Esophagus squamous epithelium (tissue), 5 donors: ENCODE results near the gene PEAK1. TPM values are rescaled to one million over a fixed set of nuclear protein-coding genes. Genes with fewer than 3 reads are reported as not detected.

Source experiments
- DNase-seq: peaks from one replicate; lab custom pipeline; 2025; lab: John Stamatoyannopoulos, UW
- H3K27ac ChIP-seq, 4 donors: fragments of 200-600 bp; sonication (generic); one replicate each; pipeline ENCODE4 v1.5.1; 2016 to 2019; ENCODE audit warnings: mild to moderate bottlenecking in 1 of 4
- H3K27me3 ChIP-seq, 4 donors: fragments of 200-600 bp; sonication (generic); 1 replicate in 3 of 4; 2 replicates in 1 of 4; pipeline versions ENCODE4 v1.5.1 to v1.6.0; 2017 to 2021; ENCODE audit warnings: antibody characterized with exemption in 1 of 4
- H3K36me3 ChIP-seq, 3 donors: fragments of 200-600 bp; sonication (generic); one replicate each; pipeline ENCODE4 v1.5.1; 2016 to 2019
- H3K4me1 ChIP-seq, 3 donors: fragments of 200-600 bp; sonication (generic); one replicate each; pipeline ENCODE4 v1.5.1; 2017 to 2019
- H3K4me3 ChIP-seq, 4 donors: fragments of 200-600 bp; sonication (generic); 1 replicate in 3 of 4; 2 replicates in 1 of 4; pipeline ENCODE4 v1.5.1; 2016 to 2019; ENCODE audit warnings: mild to moderate bottlenecking in 2 of 4, moderate library complexity in 1 of 4
- H3K9me3 ChIP-seq, 3 donors: fragments of 200-600 bp; sonication (generic); one replicate each; pipeline ENCODE4 v1.5.1; 2016 to 2019
- CTCF ChIP-seq, 6 experiments: fragments of 450-650 bp in 4 of 6; fragments of 200-600 bp in 2 of 6; sonication (generic) in 2 of 6; IDR thresholded peaks; one replicate each; pipeline ENCODE4 v1.5.1; 2016 to 2019; ENCODE audit warnings: antibody characterized with exemption in 6 of 6, mild to moderate bottlenecking in 4 of 6, moderate library complexity in 4 of 6
- POLR2A ChIP-seq, 4 donors: fragments of 450-650 bp; IDR thresholded peaks; one replicate each; pipeline ENCODE4 v1.6.1; 2017; ENCODE audit warnings: antibody characterized with exemption in 4 of 4, mild to moderate bottlenecking in 4 of 4, moderate library complexity in 3 of 4
- WGBS, 2 donors: methylation state at CpG; one replicate each; pipeline ENCODE4 v1.1.5; 2018; 5-methylcytosine and 5-hydroxymethylcytosine counted together
- intact Hi-C: fragments of 100-400 bp; cut with DNase I; formaldehyde crosslinking; loops from one replicate; pipeline ENCODE4 v1.15.0; 2022
- total RNA-seq, 4 donors: library from RNA; depleted of rRNA; stranded (reverse); fragments of >200 nt; gene quantifications; one replicate each; pipeline ENCODE4 v1.1.0, GENCODE V29; 2016
- donor health status: DM: yes; HTN: yes; CAD: no.

Gene PEAK1
- total RNA-seq, 4 donors from 2014 or later = 8.6 to 47.3 (median 14.0) TPM

GRCh38 chr15:77057685-77058084 is 362.2 kb downstream of the PEAK1 start:
- Histone ChIP-seq H3K4me1 (peaks cover 0 to 36% (median 15%) of the 10 kb centered on the region in 3 donors), H3K27me3 (no peaks in the 10 kb centered on the region), H3K36me3 (peaks cover 0 to under 1% (median 0%) of the 10 kb centered on the region in 3 donors), H3K4me3 (no peak overlapping the region), H3K27ac (no peak overlapping the region), H3K9me3 (no peaks in the 10 kb centered on the region)
- TF ChIP-seq POLR2A (IDR thresholded peaks at IDR 0.05) = no peak
- TF ChIP-seq CTCF (IDR thresholded peaks at IDR 0.05) = no peak
- WGBS, 2 donors = 90 to 91% methylated on average over 4 of the region's 4 CpGs
- intact Hi-C loops = no loop called here
- no peak for DNase-seq

- WGBS, 2 donors = 83 to 92% methylated on average over 1 of the region's 1 CpG
- Histone ChIP-seq H3K4me1 (peaks cover 0 to 39% (median 15%) of the 10 kb centered on the region in 3 donors), H3K27me3 (no peaks in the 10 kb centered on the region), H3K27ac (no peak overlapping the region), H3K4me3 (no peak overlapping the region), H3K36me3 (peaks cover 0 to 7% (median 0%) of the 10 kb centered on the region in 3 donors), H3K9me3 (no peaks in the 10 kb centered on the region)
- intact Hi-C loops = no loop called here
- TF ChIP-seq CTCF (IDR thresholded peaks at IDR 0.05) = no peak
- DNase-seq = no peak
These were observed 362.8 kb downstream of the PEAK1 start for GRCh38 chr15:77057072-77057471.

- TF ChIP-seq POLR2A (IDR thresholded peaks at IDR 0.05) = no peak
- TF ChIP-seq CTCF (IDR thresholded peaks at IDR 0.05) = no peak
- 97 to 98% methylated on average over 2 of the region's 2 CpGs for WGBS, 2 donors
- Histone ChIP-seq H3K4me3 (no peak overlapping the region), H3K36me3 (peaks cover 0 to 22% (median 6%) of the 10 kb centered on the region in 3 donors), H3K27ac (no peak overlapping the region), H3K27me3 (no peaks in the 10 kb centered on the region), H3K9me3 (no peaks in the 10 kb centered on the region), H3K4me1 (peaks cover 0 to 13% (median 0%) of the 10 kb centered on the region in 3 donors)
- intact Hi-C loops = no loop called here
- no peak for DNase-seq
These were observed 366.2 kb downstream of the PEAK1 start for GRCh38 chr15:77053709-77054108.

GRCh38 chr15:77052556-77052955 is 367.3 kb downstream of the PEAK1 start:
- H3K27me3 ChIP-seq = no peaks in the 10 kb centered on the region
- 48 to 53% methylated on average over 2 of the region's 2 CpGs for WGBS, 2 donors
- no peak overlapping the region for H3K4me3 ChIP-seq
- intact Hi-C loops = no loop called here
- H3K4me1 ChIP-seq = peaks cover 0 to 13% (median 0%) of the 10 kb centered on the region in 3 donors
- TF ChIP-seq CTCF (IDR thresholded peaks at IDR 0.05) = no peak
- no peak for TF ChIP-seq POLR2A (IDR thresholded peaks at IDR 0.05)
- no peak for DNase-seq
- H3K27ac ChIP-seq = no peak overlapping the region
- peaks cover 0 to 22% (median 6%) of the 10 kb centered on the region in 3 donors for H3K36me3 ChIP-seq
- no peaks in the 10 kb centered on the region for H3K9me3 ChIP-seq

Other genes with a start within 250 kb of the PEAK1 start
- 10 to 100 TPM in 3 of 4 donors, 1 to 10 TPM in 1; 7.9 to 22.7 (median 12.9) TPM for gene HMG20A, start 784 bp upstream of the PEAK1 start, total RNA-seq
- gene LINGO1, start 212.8 kb upstream of the PEAK1 start, total RNA-seq = 1 to 10 TPM in 1 of 4 donors, under 1 TPM in 2, not detected in 1; 0.09 to 1.2 (median 0.38) TPM